ENCODE data around the gene NPNT.

GRCh38 chr4:106002994-106003393 is 107.7 kb downstream of the NPNT start:
- no peak for TF ChIP-seq EZH2phosphoT487 (IDR thresholded peaks at IDR 0.05; ENCODE audit: insufficient read depth, low read depth)
- no peak for TF ChIP-seq EZH2 (IDR thresholded peaks at IDR 0.05; ENCODE audit: insufficient read depth, poor library complexity, severe bottlenecking)

Data from GM23248 (cell line).